BLaER1 treated with 17β-estradiol and CSF1 and Interleukin-3, amounts not matched to agents 10 nM and 100 nM (cell line): Measurements from ENCODE around the gene SEMA3G.

Experiments
- H3K27ac ChIP-seq, 11 experiments: shearing (Covaris generic); formaldehyde crosslinking; 2 replicates each; pipeline ENCODE4 v1.8.1; 2022
- H3K27me3 ChIP-seq, 11 experiments: shearing (Covaris generic); formaldehyde crosslinking; 2 replicates each; pipeline ENCODE4 v1.8.1; 2022
- H3K36me3 ChIP-seq, 11 experiments: shearing (Covaris generic); formaldehyde crosslinking; 2 replicates each; pipeline ENCODE4 v1.8.1; 2022
- H3K4me1 ChIP-seq, 10 experiments: shearing (Covaris generic); formaldehyde crosslinking; 2 replicates each; pipeline ENCODE4 v1.8.1; 2022
- H3K4me2 ChIP-seq, 11 experiments: shearing (Covaris generic); formaldehyde crosslinking; 2 replicates each; pipeline ENCODE4 v1.8.1; 2022
- H3K4me3 ChIP-seq, 10 experiments: shearing (Covaris generic); formaldehyde crosslinking; 2 replicates each; pipeline ENCODE4 v1.8.1; 2022
- H3K9ac ChIP-seq, 11 experiments: shearing (Covaris generic); formaldehyde crosslinking; 2 replicates each; pipeline ENCODE4 v1.8.1; 2022
- H3K9me3 ChIP-seq, 11 experiments: shearing (Covaris generic); formaldehyde crosslinking; replicated peaks in 1 of 11; 2 replicates each; pipeline ENCODE4 v1.8.1; 2022
- H4K20me1 ChIP-seq, 11 experiments: shearing (Covaris generic); formaldehyde crosslinking; 2 replicates each; pipeline ENCODE4 v1.8.1; 2022
- Cebpa-rat ChIP-seq, 11 experiments: shearing (Covaris generic); IDR thresholded peaks; 2 replicates each; pipeline ENCODE4 v1.8.1; 2022

SEMA3G gene

DNA sequence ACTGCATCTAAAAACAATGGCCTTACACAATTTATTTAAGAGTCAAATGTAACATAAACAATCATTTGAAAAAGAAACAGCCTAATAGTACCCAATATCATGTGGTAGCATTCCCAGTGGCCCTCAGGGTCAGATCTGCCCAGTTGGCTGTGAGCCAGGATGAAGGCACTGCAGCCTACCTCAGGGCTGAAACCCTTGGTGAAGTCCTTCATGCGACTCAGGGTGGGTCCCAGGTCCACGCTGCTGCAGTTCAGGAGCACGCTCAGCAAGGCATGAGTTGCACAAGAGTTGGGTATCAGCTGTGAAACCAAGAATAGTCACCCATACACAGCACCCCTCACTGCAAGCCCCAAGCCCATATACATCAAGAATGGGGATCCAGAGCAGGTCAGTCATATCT, 37.1 kb downstream of the SEMA3G start:
- TF ChIP-seq Cebpa-rat (IDR thresholded peaks at IDR 0.05): no peak
- Histone ChIP-seq H3K27ac (no peak overlapping the region), H4K20me1 (peaks cover 0 to 73% (median 30%) of the 10 kb centered on the region in 11 experiments; a peak in 16 of 22 replicates), H3K9me3 (no peaks in the 10 kb centered on the region), H3K27me3 (no peaks in the 10 kb centered on the region), H3K4me1 (peaks cover 33 to 50% (median 38%) of the 10 kb centered on the region in 10 experiments), H3K9ac (peak overlapping the region in 8 of 11 experiments; percentile 91 to 98 (median 95); a peak in 13 of 22 replicates), H3K36me3 (peaks cover 56 to 62% (median 59%) of the 10 kb centered on the region in 11 experiments), H3K4me2 (peak overlapping the region; percentile 90 to 99 (median 97); a peak in 16 of 22 replicates), H3K4me3 (no peak overlapping the region; a peak in 1 of 20 replicates)

GRCh38 chr3:52406791-52407510, 38.0 kb downstream of the SEMA3G start:
- peaks cover 64 to 70% (median 67%) of the 10 kb centered on the region in 11 experiments for H3K36me3 ChIP-seq
- no peak for TF ChIP-seq Cebpa-rat (IDR thresholded peaks at IDR 0.05)

GRCh38 chr3:52406231-52406661, 38.7 kb downstream of the SEMA3G start:
- Histone ChIP-seq H3K36me3 (peaks cover 71 to 77% (median 74%) of the 10 kb centered on the region in 11 experiments), H3K4me3 (no peak overlapping the region), H4K20me1 (peaks cover 0 to 71% (median 26%) of the 10 kb centered on the region in 11 experiments; a peak in 16 of 22 replicates), H3K4me2 (no peak overlapping the region), H3K9me3 (no peaks in the 10 kb centered on the region), H3K4me1 (peaks cover 19 to 35% (median 23%) of the 10 kb centered on the region in 10 experiments), H3K27me3 (no peaks in the 10 kb centered on the region), H3K9ac (peak overlapping the region in 3 of 11 experiments; percentile 32 to 42 (median 36); a peak in 1 of 22 replicates), H3K27ac (no peak overlapping the region)
- no peak for TF ChIP-seq Cebpa-rat (IDR thresholded peaks at IDR 0.05)

More at GRCh38 chr3:52406791-52407510, 38.0 kb downstream of the SEMA3G start:
- H3K4me1 ChIP-seq: peaks cover 25 to 42% (median 30%) of the 10 kb centered on the region in 10 experiments
- no peak overlapping the region for H3K27ac ChIP-seq
- no peak overlapping the region for H3K4me2 ChIP-seq
- H3K4me3 ChIP-seq: no peak overlapping the region
- no peaks in the 10 kb centered on the region for H3K27me3 ChIP-seq
- no peaks in the 10 kb centered on the region for H3K9me3 ChIP-seq
- peak overlapping the region in 5 of 11 experiments; percentile 10 to 96 (median 42); a peak in 5 of 22 replicates for H3K9ac ChIP-seq
- peaks cover 0 to 73% (median 32%) of the 10 kb centered on the region in 11 experiments; a peak in 15 of 22 replicates for H4K20me1 ChIP-seq

DNA sequence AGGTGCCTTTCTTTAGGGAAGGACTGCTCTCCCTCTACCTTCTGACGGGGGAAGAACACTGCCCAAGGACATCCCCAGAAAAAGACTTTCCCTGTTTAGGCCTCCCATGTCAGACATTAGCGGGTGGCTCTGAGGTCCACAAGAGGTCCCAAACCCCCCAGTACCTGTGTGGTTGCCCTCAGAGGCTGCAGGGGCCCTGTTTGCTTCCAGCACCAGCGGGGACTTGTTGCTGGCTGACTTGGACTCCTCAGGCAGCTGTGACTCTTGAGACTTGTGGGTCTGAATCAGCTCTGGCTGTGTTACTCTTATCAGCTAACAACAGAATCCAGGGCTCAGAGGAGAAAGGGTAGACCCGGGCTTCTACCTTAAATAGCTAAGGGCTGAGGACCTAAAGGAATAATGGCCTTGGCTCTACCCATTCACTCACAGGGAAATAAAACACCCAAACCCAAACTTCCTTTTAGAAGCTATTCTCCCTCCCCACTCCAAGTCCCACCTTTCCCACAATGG, 39.2 kb downstream of the SEMA3G start:
- H4K20me1 ChIP-seq: peaks cover 0 to 74% (median 26%) of the 10 kb centered on the region in 11 experiments; a peak in 15 of 22 replicates
- no peak overlapping the region for H3K4me2 ChIP-seq
- no peak overlapping the region for H3K4me3 ChIP-seq
- peaks cover 18 to 34% (median 21%) of the 10 kb centered on the region in 10 experiments for H3K4me1 ChIP-seq
- no peak overlapping the region for H3K9ac ChIP-seq
- no peak for TF ChIP-seq Cebpa-rat (IDR thresholded peaks at IDR 0.05)
- no peaks in the 10 kb centered on the region for H3K27me3 ChIP-seq
- peaks cover 77 to 83% (median 80%) of the 10 kb centered on the region in 11 experiments for H3K36me3 ChIP-seq
- H3K27ac ChIP-seq: no peak overlapping the region
- no peaks in the 10 kb centered on the region for H3K9me3 ChIP-seq

GRCh38 chr3:52405066-52405465, 39.8 kb downstream of the SEMA3G start:
- H4K20me1 ChIP-seq: peaks cover 0 to 79% (median 26%) of the 10 kb centered on the region in 11 experiments; a peak in 15 of 22 replicates
- no peak overlapping the region for H3K4me3 ChIP-seq
- H3K9ac ChIP-seq: no peak overlapping the region
- no peak for TF ChIP-seq Cebpa-rat (IDR thresholded peaks at IDR 0.05)
- H3K9me3 ChIP-seq: no peaks in the 10 kb centered on the region
- H3K4me2 ChIP-seq: no peak overlapping the region
- peaks cover 83 to 89% (median 86%) of the 10 kb centered on the region in 11 experiments for H3K36me3 ChIP-seq
- peaks cover 18 to 34% (median 21%) of the 10 kb centered on the region in 10 experiments for H3K4me1 ChIP-seq
- H3K27me3 ChIP-seq: no peaks in the 10 kb centered on the region
- no peak overlapping the region for H3K27ac ChIP-seq

- peaks cover 89 to 96% (median 93%) of the 10 kb centered on the region in 11 experiments for H3K36me3 ChIP-seq
- peaks cover 0 to 82% (median 28%) of the 10 kb centered on the region in 11 experiments; a peak in 15 of 22 replicates for H4K20me1 ChIP-seq
- peak overlapping the region in 1 of 11 experiments; percentile 1; a peak in 1 of 22 replicates for H3K9ac ChIP-seq
- H3K27me3 ChIP-seq: no peaks in the 10 kb centered on the region
- H3K9me3 ChIP-seq: no peaks in the 10 kb centered on the region
- H3K4me1 ChIP-seq: peaks cover 18 to 34% (median 21%) of the 10 kb centered on the region in 10 experiments
- H3K4me2 ChIP-seq: no peak overlapping the region
- H3K4me3 ChIP-seq: no peak overlapping the region
- H3K27ac ChIP-seq: no peak overlapping the region
- no peak for TF ChIP-seq Cebpa-rat (IDR thresholded peaks at IDR 0.05)
Observed at GRCh38 chr3:52404391-52404790, 40.5 kb downstream of the SEMA3G start.

- no peak for TF ChIP-seq Cebpa-rat (IDR thresholded peaks at IDR 0.05)
- no peaks in the 10 kb centered on the region for H3K9me3 ChIP-seq
- H3K4me3 ChIP-seq: no peak overlapping the region
- no peaks in the 10 kb centered on the region for H3K27me3 ChIP-seq
- no peak overlapping the region for H3K27ac ChIP-seq
- H3K9ac ChIP-seq: 0 out of 22 replicates have a peak overlapping the region, but pooled peaks of 1 of the 11 experiments have one; percentile 1
- peaks cover 0 to 86% (median 28%) of the 10 kb centered on the region in 11 experiments; a peak in 15 of 22 replicates for H4K20me1 ChIP-seq
- H3K4me1 ChIP-seq: peaks cover 14 to 31% (median 17%) of the 10 kb centered on the region in 10 experiments
- H3K4me2 ChIP-seq: no peak overlapping the region
- peaks cover 94 to 100% (median 97%) of the 10 kb centered on the region in 11 experiments for H3K36me3 ChIP-seq
Observed at GRCh38 chr3:52403955-52404354, 40.9 kb downstream of the SEMA3G start.

GRCh38 chr3:52403271-52403841, 41.5 kb downstream of the SEMA3G start:
- no peak overlapping the region; a peak in 1 of 22 replicates for H3K9ac ChIP-seq
- TF ChIP-seq Cebpa-rat (IDR thresholded peaks at IDR 0.05): no peak
- no peaks in the 10 kb centered on the region for H3K9me3 ChIP-seq
- H3K36me3 ChIP-seq: peaks cover 93 to 100% (median 99%) of the 10 kb centered on the region in 11 experiments
- peaks cover 8 to 25% (median 11%) of the 10 kb centered on the region in 10 experiments for H3K4me1 ChIP-seq
- H4K20me1 ChIP-seq: peaks cover 0 to 88% (median 28%) of the 10 kb centered on the region in 11 experiments; a peak in 15 of 22 replicates
- H3K27me3 ChIP-seq: no peaks in the 10 kb centered on the region
- no peak overlapping the region for H3K4me3 ChIP-seq
- H3K4me2 ChIP-seq: no peak overlapping the region
- H3K27ac ChIP-seq: no peak overlapping the region
